Endothelial cell of umbilical vein (primary cell): ENCODE results near the gene KLF17. TPM values are rescaled to one million over a fixed set of nuclear protein-coding genes. Genes with fewer than 3 reads are reported as not detected.

Experiments used
- BruUV-seq: library from RNA; stranded (reverse); fragments of 400-500 nt; replicated peaks from 2 replicates; lab custom pipeline; 2021; lab: Mats Ljungman, UMichigan
- CTCF ChIA-PET: fragments of 300-600, 350-600 bp; sonication (Branson Sonifier 250); formaldehyde crosslinking; loops from one replicate; lab custom pipeline; 2021; ENCODE audit warnings: antibody characterized with exemption, inconsistent platforms; lab: Charles Lee
- POLR2A ChIA-PET: fragments of 300-600, 350-600 bp; sonication (Branson Sonifier 250); formaldehyde crosslinking; loops from one replicate; lab custom pipeline; 2021; ENCODE audit warnings: antibody characterized with exemption, inconsistent platforms; lab: Charles Lee
- DNase-seq: peaks from one replicate; pipeline ENCODE4 v3.0.0-alpha.2; 2011; ENCODE audit warnings: low read depth, low spot score
- FAIRE-seq: peaks from 2 replicates; lab custom pipeline; 2011; peaks lifted over from hg19 to GRCh38; lab: Jason Lieb, UNC
- H2AFZ ChIP-seq: 2 replicates; pipeline ENCODE4 v1.6.0; 2012; ENCODE audit warnings: low read depth, low read length, control low read depth, inconsistent platforms
- H3K27ac ChIP-seq: 2 replicates; pipeline ENCODE4 v1.5.1; 2011; ENCODE audit warnings: low read depth, mild to moderate bottlenecking, control low read depth, low read length, moderate library complexity; ENCODE audit not compliant: insufficient read depth
- H3K27me3 ChIP-seq, 2 experiments: 2 replicates each; pipeline versions ENCODE4 v1.6.0 to v1.6.1; 2011; ENCODE audit warnings: low read length in 2 of 2, mixed read lengths in 1 of 2; ENCODE audit not compliant: control insufficient read depth in 2 of 2, insufficient read depth in 2 of 2
- H3K36me3 ChIP-seq, 2 experiments: 2 replicates in 1 of 2; 3 replicates in 1 of 2; pipeline ENCODE4 v1.5.1; 2011; ENCODE audit warnings: low read length in 2 of 2, mild to moderate bottlenecking in 1 of 2, moderate library complexity in 1 of 2; ENCODE audit not compliant: control insufficient read depth in 2 of 2, insufficient read depth in 2 of 2; ENCODE audit errors: extremely low read depth in 1 of 2
- H3K4me1 ChIP-seq: 3 replicates; pipeline ENCODE4 v1.5.1; 2011; ENCODE audit warnings: mild to moderate bottlenecking, low read length; ENCODE audit not compliant: control insufficient read depth, insufficient read depth; ENCODE audit errors: extremely low read depth
- H3K4me2 ChIP-seq: 2 replicates; pipeline ENCODE4 v1.6.1; 2011; ENCODE audit warnings: low read length, control low read depth, mixed read lengths; ENCODE audit not compliant: insufficient read depth
- H3K4me3 ChIP-seq, 3 experiments: fragments of 200-600 bp in 1 of 3; sonication (generic), shearing (Covaris generic) in 1 of 3; replicated peaks in 1 of 3; 2 replicates each; pipeline ENCODE4 v1.5.1; 2011 to 2016; ENCODE audit warnings: control low read depth in 3 of 3, low read length in 3 of 3, mild to moderate bottlenecking in 2 of 3, inconsistent platforms in 1 of 3, low read depth in 1 of 3, moderate library complexity in 1 of 3; ENCODE audit not compliant: insufficient read depth in 1 of 3
- H3K79me2 ChIP-seq: 2 replicates; pipeline ENCODE4 v1.6.0; 2012; ENCODE audit warnings: low read length, inconsistent platforms; ENCODE audit not compliant: control insufficient read depth, insufficient read depth
- H3K9ac ChIP-seq: replicated peaks from 2 replicates; pipeline ENCODE3; 2011; ENCODE audit warnings: low read length, control low read depth; ENCODE audit not compliant: insufficient read depth; ENCODE audit errors: extremely low read depth
- H3K9me1 ChIP-seq: replicated peaks from 3 replicates; pipeline ENCODE4 v1.6.0; 2011; ENCODE audit warnings: mild to moderate bottlenecking, low read length; ENCODE audit not compliant: control insufficient read depth, insufficient read depth; ENCODE audit errors: extremely low read depth
- H3K9me3 ChIP-seq: replicated peaks from 2 replicates; pipeline ENCODE4 v1.5.1; 2012; ENCODE audit warnings: low read length, inconsistent platforms; ENCODE audit not compliant: control insufficient read depth, insufficient read depth
- H4K20me1 ChIP-seq: replicated peaks from 2 replicates; pipeline ENCODE3; 2011; ENCODE audit warnings: mild to moderate bottlenecking, low read length; ENCODE audit not compliant: control insufficient read depth, insufficient read depth; ENCODE audit errors: extremely low read depth
- EZH2 ChIP-seq: IDR thresholded peaks from 2 replicates; pipeline ENCODE4 v1.6.1; 2012; ENCODE audit warnings: borderline replicate concordance, low read depth, mild to moderate bottlenecking, moderate library complexity, low read length, inconsistent platforms; ENCODE audit not compliant: severe bottlenecking
- FOS ChIP-seq: IDR thresholded peaks from 2 replicates; pipeline ENCODE4 v1.6.1; 2011; ENCODE audit warnings: mild to moderate bottlenecking, low read length, moderate library complexity, borderline replicate concordance; ENCODE audit not compliant: insufficient read depth
- GATA2 ChIP-seq: IDR thresholded peaks from 2 replicates; pipeline ENCODE4 v1.7.0; 2011; ENCODE audit warnings: low read depth, mild to moderate bottlenecking, moderate library complexity, mixed read lengths, low read length; ENCODE audit not compliant: insufficient read length, insufficient read depth
- JUN ChIP-seq: IDR thresholded peaks from 2 replicates; pipeline ENCODE4 v1.6.1; 2011; ENCODE audit warnings: borderline replicate concordance, low read depth; ENCODE audit not compliant: insufficient read length, insufficient read depth
- MYC ChIP-seq: IDR thresholded peaks from one replicate; pipeline ENCODE4 v1.6.1; 2011; ENCODE audit warnings: mild to moderate bottlenecking, low read depth, low read length
- POLR2A ChIP-seq: IDR thresholded peaks from 2 replicates; pipeline ENCODE4 v1.6.1; 2012; ENCODE audit warnings: low read depth, mild to moderate bottlenecking, control low read depth, low read length
- POLR2AphosphoS5 ChIP-seq: IDR thresholded peaks from 2 replicates; pipeline ENCODE4 v1.6.1; 2012; ENCODE audit warnings: low read depth, mild to moderate bottlenecking, control low read depth, low read length, moderate library complexity; ENCODE audit not compliant: insufficient read depth
- dilution Hi-C: fragments of 300-500 bp; cut with MboI; formaldehyde crosslinking; loops from one replicate; pipeline ENCODE4 v1.15.0; 2019; ENCODE audit warnings: low sequenced_read_pairs; ENCODE audit not compliant: extremely low pct_ligation_motif_present
- intact Hi-C: fragments of 100-400 bp; cut with micrococcal nuclease; formaldehyde crosslinking; loops from one replicate; pipeline ENCODE4 v1.10.0; 2022
- polyA plus RNA-seq, 4 experiments: library from polyadenylated mRNA; depleted of rRNA in 3 of 4; stranded (reverse) in 3 of 4; unstranded in 1 of 4; fragments of >200 nt; gene quantifications; 2 replicates each; pipeline versions ENCODE4 v1.2.1 to v1.2.3, GENCODE V29; 2011 to 2012; ENCODE audit warnings: missing spikeins in 1 of 4
- total RNA-seq: library from RNA; stranded (reverse); gene quantifications from 2 replicates; pipeline ENCODE4 v1.2.3, GENCODE V29; 2021
- TF ChIP-seq, protein P1 (sequence below), 2 donors: IDR thresholded peaks; 1 replicate in 1 of 2; 2 replicates in 1 of 2; pipeline ENCODE4 v1.5.1; 2011; ENCODE audit warnings: low read length in 2 of 2, mild to moderate bottlenecking in 2 of 2, moderate library complexity in 2 of 2, control low read depth in 1 of 2, inconsistent platforms in 1 of 2, low read depth in 1 of 2; ENCODE audit not compliant: insufficient read depth in 1 of 2; ENCODE audit errors: extremely low read depth in 1 of 2
- TF ChIP-seq, protein P2 (sequence below): IDR thresholded peaks from 2 replicates; pipeline ENCODE4 v1.6.1; 2011; ENCODE audit not compliant: insufficient read depth, insufficient read length

KLF17 gene
- total and polyA plus RNA-seq, 2 donors (not counting 3 experiments of a cell fraction or from before 2014, with no cell fraction given) = not detected

DNA sequence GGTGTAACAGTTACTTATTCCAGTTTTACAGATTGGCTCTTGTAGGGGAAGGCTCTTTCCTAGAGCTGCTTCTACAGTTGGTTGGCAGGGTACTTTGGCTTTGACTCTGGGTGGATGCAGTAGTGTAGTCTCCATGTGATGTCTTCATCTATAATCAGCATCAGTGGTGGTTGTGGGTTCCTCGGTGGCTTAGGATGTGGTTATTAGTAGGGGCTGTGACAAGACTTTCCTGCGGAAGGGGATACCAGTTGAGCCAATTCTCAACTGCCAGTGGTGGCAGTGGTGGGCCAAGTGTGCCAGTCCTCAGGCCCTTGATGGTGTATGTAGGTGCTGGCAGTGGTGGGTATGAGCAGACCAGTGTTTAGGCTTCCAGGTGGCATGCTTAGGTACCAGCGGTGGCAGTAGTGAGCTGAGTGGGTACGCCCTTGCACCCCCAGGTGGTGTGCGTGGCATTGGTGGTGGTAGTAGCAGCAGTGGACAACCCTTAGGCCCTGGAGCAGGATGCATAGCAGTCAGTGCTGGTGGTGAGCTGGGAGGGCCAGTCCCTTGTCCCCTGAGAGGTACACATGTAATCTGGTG, 50.0 kb downstream of the KLF17 start:
- no peak for TF ChIP-seq GATA2
- TF ChIP-seq FOS = no peak
- TF ChIP-seq EZH2 = no peak
- no peak for TF ChIP-seq POLR2A
- no peak for TF ChIP-seq MYC
- TF ChIP-seq, protein P1, sequence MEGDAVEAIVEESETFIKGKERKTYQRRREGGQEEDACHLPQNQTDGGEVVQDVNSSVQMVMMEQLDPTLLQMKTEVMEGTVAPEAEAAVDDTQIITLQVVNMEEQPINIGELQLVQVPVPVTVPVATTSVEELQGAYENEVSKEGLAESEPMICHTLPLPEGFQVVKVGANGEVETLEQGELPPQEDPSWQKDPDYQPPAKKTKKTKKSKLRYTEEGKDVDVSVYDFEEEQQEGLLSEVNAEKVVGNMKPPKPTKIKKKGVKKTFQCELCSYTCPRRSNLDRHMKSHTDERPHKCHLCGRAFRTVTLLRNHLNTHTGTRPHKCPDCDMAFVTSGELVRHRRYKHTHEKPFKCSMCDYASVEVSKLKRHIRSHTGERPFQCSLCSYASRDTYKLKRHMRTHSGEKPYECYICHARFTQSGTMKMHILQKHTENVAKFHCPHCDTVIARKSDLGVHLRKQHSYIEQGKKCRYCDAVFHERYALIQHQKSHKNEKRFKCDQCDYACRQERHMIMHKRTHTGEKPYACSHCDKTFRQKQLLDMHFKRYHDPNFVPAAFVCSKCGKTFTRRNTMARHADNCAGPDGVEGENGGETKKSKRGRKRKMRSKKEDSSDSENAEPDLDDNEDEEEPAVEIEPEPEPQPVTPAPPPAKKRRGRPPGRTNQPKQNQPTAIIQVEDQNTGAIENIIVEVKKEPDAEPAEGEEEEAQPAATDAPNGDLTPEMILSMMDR (IDR thresholded peaks at IDR 0.05; ENCODE audit: extremely low read depth in 1 of 2, insufficient read depth in 1 of 2, low read depth in 1 of 2, low read length in 2 of 2) = no peak
- TF ChIP-seq POLR2AphosphoS5 = no peak
- TF ChIP-seq, protein P2, sequence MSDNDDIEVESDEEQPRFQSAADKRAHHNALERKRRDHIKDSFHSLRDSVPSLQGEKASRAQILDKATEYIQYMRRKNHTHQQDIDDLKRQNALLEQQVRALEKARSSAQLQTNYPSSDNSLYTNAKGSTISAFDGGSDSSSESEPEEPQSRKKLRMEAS = no peak
- TF ChIP-seq JUN = no peak
- FAIRE-seq (no peak), DNase-seq (no peak)
- H3K9me1 ChIP-seq = no peaks in the 10 kb centered on the region
- H3K79me2 ChIP-seq = no peaks in the 10 kb centered on the region
- intact Hi-C loops = no loop called here
- BruUV-seq = no TSS peak
- no peak overlapping the region for H3K9ac ChIP-seq
- no peaks in the 10 kb centered on the region for H3K9me3 ChIP-seq
- no peaks in the 10 kb centered on the region for H4K20me1 ChIP-seq
- CTCF ChIA-PET = interaction anchor here (1.4 kb wide), 1 partner anchor 12 kb away, joined by 4 read pairs; no protein-coding TSS in a partner anchor
- dilution Hi-C loops = no loop called here
- peaks cover 0 to 8% of the 10 kb centered on the region in 2 experiments for H3K27me3 ChIP-seq
- H3K36me3 ChIP-seq = no peaks in the 10 kb centered on the region
- H3K4me3 ChIP-seq = no peak overlapping the region
- no peak overlapping the region for H2AFZ ChIP-seq
- H3K4me2 ChIP-seq = no peak overlapping the region
- no peak overlapping the region for H3K27ac ChIP-seq
- POLR2A ChIA-PET = no interaction called here
- no peaks in the 10 kb centered on the region for H3K4me1 ChIP-seq
